IPS DF 4.7 (cell line): ENCODE data around the gene CYB5B.
A peak's percentile ranks its signal among the peaks of the same experiment; 100 is the strongest.

Experiments
- DNase-seq: peaks from one replicate; pipeline ENCODE4 v3.0.0-alpha.2; 2013; ENCODE audit warnings: low spot score; ENCODE audit errors: extremely low read depth

The CYB5B gene

GRCh38 chr16:69483611-69484010 is 59.2 kb downstream of the CYB5B start:
- DNase-seq, result no peak

- DNase-seq, result no peak
These were observed 60.9 kb downstream of the CYB5B start for GRCh38 chr16:69485361-69485760.

DNA sequence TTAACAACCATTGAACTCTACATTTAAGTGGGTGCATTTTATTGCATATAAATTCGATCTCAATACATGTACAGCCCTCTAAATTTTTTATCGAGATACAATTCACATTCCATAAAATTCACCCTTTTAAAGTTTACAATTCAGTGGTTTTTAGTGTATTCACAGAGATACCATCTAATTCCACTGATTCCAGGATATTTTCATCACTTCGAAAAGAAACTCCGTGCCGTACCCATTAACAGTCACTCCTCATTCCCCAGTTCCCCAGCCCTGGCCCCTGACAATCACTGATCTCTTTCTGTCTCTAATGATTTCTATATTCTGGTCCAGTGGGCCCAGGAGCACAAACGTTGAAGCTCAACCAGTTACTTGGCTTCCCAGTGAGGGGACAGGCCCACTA is 61.4 kb downstream of the CYB5B start:
- no peak for DNase-seq

DNA sequence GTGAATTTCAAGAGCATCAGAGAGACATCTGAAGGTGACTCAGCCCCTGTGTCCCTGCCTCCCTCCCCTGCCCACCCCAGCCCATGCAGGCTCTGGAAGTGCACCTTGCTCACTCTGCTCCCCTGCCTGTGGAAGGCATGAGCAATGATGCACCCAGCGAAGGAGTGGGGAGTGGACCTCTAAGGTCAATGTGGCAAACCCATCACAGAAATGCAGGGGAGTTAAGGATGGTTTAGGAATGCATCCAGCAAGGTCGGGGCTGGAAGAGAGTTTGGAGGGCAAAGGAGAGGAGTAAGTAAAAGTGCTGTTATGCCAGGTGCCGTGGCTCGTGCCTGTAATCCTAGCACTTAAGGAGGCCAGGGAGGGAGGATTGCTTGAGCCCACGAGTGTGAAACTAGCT is 61.9 kb downstream of the CYB5B start:
- DNase-seq, result no peak

DNA sequence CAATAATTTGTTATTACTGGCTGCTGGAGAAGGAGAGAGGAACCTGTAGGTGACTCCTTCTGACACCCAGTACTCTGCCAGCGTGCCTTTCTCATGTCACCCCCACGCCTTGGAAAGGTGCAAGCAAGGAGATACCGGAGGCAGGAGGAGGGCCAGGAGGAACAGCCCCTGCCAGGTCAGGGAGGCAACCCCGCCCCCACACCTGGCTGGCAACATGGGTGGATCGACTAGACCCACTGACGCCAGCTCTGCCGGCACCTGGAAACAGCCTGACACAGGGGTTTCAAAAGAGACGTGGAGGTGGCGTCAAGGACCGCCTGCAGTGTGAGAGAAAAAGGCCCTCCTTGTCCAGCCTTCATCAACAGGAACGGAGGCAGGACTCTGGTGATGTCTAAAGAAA is 62.3 kb downstream of the CYB5B start:
- no peak for DNase-seq

GRCh38 chr16:69490707-69491324 is 66.4 kb downstream of the CYB5B start:
- DNase-seq, result no peak

DNA sequence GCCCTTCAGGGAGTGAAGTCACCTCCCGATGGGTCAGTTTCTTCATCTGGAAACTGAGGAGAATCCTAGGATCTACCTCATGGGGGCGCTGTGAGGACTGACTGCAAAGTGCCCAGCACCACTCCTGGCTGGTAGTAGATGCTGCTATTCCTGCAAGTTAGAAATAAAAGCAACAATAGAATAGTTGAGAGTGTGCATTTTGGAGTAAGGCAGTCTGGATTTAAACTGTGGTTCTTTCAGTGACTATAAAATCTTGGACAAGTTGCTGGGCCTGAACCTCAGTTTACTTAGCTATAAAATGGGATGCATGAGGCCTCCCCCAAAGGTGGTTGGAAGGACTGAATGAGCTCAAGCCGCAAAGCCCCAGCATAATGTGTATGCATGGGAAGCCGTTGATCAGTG is 70.6 kb downstream of the CYB5B start:
- DNase-seq, result peak; percentile 19

DNA sequence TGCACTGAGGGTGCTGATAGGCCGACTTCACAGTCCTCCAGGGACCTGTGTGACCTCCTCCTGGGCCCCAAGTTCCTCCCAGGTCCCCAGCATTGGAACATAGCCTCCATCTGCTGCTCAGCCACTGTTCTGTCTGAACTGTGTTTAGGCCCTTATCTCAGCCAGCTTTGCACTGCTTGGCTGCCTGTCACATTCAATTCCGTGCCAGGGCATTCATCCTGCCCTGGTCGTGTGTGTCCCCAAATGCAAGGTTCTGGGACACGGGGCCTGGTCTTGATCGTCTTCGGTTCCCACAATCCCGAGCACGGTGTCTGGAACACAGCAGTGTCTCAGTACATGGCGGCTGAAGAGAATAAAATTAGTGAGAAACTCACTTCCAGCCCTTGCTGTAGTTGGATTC is 71.4 kb downstream of the CYB5B start:
- DNase-seq, result no peak

- no peak for DNase-seq
These were observed 72.0 kb downstream of the CYB5B start for GRCh38 chr16:69496376-69496775.

- no peak for DNase-seq
These were observed 72.5 kb downstream of the CYB5B start for GRCh38 chr16:69496896-69497295.

GRCh38 chr16:69497876-69498596 is 73.6 kb downstream of the CYB5B start:
- DNase-seq, result no peak

DNA sequence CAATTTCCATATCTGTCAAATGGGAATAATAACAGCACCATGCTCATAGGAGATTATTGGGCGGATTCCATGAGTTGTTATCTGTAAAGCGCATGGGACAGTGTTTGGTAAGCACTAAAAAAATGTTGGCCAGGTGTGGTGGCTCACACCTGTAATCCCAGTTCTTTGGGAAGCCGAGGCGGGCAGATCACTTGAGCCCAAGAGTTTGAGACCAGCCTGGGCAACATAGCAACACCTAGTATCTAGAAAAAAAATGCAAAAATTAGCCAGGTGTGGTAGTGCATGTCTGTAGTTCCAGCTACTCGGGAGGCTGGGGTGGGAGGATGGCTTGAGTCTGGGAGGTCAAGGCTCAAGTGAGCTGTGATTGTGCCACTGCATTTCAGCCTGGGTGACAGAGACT is 74.5 kb downstream of the CYB5B start:
- DNase-seq, result no peak

DNA sequence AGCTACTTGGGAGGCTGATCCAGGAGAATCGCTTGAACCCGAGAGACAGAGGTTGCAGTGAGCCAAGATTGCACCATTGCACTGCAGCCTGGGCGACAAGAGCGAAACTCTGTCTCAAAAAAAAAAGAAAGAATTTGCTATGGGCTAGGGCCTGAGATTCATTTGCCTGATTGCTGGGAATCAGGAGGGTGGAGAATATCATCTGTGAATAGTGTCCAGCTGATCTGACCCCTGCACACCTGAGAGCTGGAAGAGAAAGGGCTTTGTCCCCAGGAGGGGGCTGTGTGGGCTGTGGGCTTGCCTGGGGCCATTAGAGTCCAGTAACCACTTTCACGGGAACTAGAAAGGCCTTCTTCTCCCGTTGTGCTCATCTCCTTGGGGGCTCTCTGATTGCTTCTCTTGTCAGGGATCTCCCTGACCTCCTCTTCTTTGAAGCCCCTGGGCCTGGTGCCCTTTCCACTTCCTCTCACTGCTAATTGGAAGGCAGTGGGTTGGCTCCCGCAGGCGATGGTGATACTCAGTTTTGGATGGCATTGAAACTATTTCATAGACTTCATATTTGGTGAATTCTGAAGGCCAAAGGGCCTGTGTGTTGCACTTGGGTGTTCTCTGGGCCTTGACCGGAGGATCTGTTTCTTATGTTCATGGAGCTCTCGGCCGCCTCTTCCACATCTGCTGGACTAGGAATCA is 75.3 kb downstream of the CYB5B start:
- no peak for DNase-seq

DNA sequence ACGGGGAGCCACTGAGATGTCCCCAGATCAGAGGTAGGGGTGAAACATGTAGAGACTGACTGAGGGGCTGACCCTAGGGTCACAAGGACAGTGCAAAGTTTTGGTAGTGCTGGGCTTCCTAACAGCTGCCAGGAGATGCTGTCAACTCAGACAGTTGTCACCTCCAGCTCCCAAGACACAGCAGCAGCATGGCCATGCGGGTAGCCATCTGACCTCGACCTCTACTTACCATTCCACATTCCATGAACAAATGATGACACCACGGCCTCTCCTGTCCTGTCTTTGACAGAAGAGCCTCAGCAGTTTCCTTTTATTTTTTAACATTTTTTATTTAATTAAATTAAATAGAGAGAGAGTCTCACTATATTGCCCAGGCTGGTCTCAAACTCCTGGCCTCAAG is 76.1 kb downstream of the CYB5B start:
- DNase-seq, result no peak

DNA sequence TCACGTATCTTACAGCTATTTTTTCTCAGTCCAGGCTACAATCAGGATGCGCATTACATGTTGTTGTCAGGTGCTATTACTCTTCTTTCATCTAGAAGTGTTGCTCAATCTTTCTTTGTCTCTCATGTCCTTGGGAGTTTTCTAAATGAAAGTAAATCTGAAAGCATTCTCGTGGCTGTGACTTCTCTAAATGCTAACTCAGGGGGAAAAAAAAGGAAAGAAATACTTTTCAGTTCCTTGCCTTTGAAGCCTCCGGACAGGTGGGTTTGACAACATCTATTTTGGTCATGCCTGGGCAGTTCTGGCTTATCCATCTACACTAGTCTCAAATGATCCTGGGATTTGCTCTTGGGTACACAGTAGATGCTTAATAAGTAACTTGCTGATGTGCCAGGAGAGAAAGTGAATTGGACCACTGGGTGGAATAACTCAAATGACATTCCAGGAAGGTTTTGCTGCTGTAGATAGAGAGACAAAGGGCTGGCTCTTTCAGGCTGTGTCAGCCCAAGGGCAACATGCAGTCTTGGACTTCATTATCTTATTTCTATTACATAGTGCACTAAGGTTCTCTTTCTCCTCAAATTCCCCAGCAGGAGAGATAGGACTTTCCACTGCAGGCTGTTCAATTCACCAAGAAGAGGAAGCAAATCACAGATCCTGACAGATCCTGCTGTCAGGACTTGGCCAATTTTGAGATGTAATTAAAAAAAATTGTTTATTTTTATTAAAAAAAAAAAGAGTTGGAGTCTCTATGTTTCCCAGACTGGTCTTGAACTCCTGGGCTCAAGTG is 77.7 kb downstream of the CYB5B start:
- DNase-seq, result no peak

- DNase-seq, result no peak
These were observed 78.8 kb downstream of the CYB5B start for GRCh38 chr16:69503244-69503643.

- no peak for DNase-seq
These were observed 83.8 kb downstream of the CYB5B start for GRCh38 chr16:69508033-69508755.

- no peak for DNase-seq
These were observed 84.7 kb downstream of the CYB5B start for GRCh38 chr16:69509125-69509524.

DNA sequence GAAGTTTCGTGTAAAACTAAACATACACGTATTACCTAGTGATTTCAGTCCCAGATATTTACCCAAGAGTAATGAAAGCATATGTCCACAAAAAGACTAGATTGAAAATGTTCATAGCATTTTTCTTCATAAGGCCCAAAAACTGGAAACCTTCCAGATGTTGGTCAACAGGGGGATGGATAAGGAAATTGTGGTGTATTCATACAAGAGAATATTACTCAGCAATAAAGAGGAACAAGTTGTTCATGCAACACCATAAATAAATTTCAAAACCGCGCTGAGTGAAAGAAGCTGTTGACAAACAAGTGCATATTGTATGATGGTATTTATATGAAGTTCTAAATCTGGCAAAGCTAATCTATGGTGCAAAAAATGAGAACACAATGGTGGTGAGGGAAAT is 87.2 kb downstream of the CYB5B start:
- no peak for DNase-seq

DNA sequence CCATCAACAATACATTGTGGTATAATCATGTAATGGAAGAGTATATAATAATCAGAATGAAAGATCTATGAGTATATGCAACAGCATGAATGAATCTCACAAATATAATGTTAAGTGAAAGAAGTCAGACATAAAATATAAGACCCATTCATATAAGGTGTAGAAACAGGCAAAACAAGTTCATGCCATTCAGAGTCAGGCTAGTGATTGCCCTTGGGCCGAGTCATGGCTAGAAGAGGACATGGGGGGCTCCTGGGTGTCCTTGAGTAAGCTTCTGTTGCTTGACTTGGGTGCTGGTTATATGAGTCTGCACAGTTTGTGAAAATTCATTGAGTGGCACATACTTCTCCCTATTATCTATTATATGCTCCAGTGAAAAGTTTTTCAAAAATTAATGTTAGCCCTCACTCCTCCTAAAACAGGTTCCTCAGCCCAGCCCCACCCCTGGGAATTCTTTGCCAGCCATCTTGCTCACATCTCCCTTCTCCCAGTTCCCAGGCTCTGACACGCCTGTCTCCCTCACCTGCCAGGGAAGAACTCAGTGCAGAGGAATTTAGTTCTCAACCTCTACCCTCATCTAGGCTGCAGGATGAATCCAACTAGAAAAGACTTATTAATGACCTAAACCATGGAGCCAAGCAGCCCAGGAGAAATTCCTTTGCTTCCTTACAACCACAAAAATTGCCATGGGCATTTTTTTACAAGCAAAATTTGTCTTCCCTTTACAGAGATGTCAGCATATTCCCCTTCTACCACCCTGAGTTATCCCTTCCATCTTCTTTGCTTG is 89.0 kb downstream of the CYB5B start:
- no peak for DNase-seq

DNA sequence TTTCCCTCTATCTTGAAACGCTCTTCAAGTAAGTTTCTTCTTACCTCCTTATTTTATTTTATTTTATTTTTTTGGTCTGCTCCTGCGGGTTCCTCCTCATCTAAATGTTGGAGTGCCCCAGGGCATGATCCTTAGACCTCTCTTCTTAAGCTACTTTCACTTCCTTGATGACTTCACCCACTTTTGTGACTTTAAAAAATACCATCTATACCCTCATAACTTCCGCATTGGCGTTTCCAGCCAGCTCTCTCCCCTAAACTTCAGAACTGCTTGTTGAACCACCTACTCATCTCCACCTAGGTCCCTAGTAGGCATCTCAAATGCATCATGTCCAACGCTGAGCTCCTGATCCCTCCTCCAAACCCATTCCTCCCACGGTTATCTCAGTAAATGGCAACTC is 89.9 kb downstream of the CYB5B start:
- no peak for DNase-seq
